Stimulated activated CD8-positive, alpha-beta memory T cell treated with anti-CD3 and anti-CD28 coated beads, Interleukin-2, amount 100 ng/mL, for 48 hours (primary cell): ENCODE data around the gene ELMO1.

ENCODE experiments used
- DNase-seq, 2 donors: peaks; one replicate each; pipeline ENCODE4 v3.0.0-alpha.2; 2020; ENCODE audit warnings: low read depth in 2 of 2

The ELMO1 gene

DNA sequence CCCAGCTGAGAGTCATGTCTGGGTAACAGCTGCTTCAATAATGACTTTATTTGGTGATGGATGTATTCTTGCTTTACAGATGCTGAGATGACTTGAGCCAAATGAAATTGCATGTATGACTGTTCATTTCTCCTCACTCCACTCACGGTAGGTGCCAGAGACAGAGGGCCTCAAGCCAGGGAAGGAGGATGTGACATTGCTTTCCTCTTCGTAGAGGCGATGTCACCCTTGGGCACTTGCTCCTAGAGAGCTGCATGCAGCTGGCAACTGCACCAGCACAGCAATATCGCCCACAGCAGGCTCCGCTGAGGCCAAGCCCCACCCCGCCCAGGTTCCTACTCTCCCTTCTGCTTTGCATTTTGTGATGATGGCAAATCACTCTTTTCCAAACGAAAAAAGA is 607.8 kb downstream of the ELMO1 start:
- no peak for DNase-seq

DNA sequence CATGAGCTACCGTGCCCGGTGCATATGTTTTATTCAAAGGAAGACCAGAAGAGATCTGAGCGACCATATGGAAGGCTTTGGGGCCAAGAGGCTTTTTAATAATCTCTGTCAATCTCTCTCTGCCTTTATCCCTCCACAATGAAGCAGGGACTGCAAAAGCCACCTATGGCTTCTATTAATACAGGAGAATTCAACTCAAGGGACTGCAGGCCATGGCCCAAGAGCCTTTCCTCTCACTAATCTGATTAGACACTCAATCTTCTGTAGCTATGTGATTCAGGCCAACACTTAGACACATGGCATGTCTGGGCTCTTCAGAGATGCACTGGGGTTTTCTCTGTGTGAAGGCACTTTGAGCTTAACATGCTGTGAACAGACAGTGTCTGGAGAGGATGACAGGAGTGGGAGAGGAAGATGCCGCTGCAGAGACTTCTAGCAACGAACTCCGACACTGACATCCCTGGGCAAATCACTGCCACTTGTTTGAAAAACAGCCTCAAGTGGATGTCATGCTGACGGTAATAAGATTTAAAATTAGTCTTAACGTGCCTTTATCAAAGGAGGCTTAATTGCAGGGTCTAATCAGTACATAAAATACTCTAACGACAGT is 609.9 kb downstream of the ELMO1 start:
- DNase-seq = no peak

GRCh38 chr7:36831049-36831448 is 617.6 kb downstream of the ELMO1 start:
- no peak for DNase-seq

- no peak for DNase-seq
Measured at GRCh38 chr7:36827726-36828703, 620.6 kb downstream of the ELMO1 start.

- no peak for DNase-seq
Measured at GRCh38 chr7:36825501-36825900, 623.2 kb downstream of the ELMO1 start.

- DNase-seq = no peak
Measured at GRCh38 chr7:36823353-36823752, 625.3 kb downstream of the ELMO1 start.

- no peak for DNase-seq
Measured at GRCh38 chr7:36821617-36822016, 627.0 kb downstream of the ELMO1 start.

- DNase-seq = no peak
Measured at GRCh38 chr7:36820527-36821170, 628.0 kb downstream of the ELMO1 start.

DNA sequence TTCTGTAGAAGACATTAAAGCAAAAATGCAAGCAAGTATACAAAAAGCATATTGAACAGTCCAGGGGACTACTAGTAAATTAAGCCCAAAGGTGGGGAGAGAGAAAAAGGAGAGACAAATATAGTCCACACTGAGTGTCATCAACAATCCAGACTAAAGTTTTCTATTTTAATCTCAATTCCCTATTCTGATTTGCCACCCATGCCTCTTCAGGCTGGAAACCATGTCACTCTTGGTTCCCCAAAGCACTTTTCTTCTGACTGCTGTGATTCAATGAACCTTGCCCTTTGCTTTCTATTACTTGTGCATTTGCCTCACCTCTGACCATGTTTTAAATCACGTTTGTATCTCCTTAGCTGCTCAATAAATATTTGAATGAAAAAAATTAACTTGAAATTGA is 629.0 kb downstream of the ELMO1 start:
- DNase-seq = no peak

- DNase-seq = no peak
Measured at GRCh38 chr7:36814311-36814710, 634.4 kb downstream of the ELMO1 start.

DNA sequence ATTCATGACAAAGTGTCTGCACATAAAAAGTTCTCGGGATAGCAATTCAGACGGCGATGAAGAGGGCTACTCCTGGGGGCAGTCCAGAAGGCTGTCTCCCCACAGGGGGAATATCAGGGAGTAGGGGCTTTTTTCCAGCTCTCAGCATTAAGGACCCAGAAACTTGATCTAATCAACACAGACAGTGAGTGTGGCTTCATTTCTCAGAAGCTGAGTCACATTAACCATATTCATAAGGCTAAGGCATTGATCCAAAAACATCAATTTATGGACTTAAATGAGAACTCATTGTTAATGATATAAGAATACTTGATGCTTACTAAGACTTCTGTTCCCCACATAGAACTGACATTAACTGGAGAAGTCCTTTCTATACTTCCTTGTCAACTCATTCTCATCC is 636.9 kb downstream of the ELMO1 start:
- no peak for DNase-seq

DNA sequence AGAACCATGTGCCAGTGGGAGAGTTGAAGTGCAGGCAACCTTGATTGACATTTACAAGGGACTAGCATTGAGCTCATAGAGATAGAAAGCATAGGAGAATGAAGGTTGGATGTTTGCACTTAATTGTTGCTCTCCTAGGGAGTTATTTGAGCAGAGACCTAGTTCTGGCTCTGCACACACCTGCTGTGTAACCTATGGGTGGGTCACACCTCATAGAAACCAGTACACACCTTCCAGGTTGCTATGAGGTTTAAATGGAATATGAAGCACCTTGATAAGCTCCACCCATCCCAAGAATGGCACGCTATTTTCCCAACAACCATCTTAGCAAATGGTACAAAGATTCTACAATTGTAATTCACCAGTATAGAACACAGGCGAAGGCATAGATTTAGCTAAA is 638.2 kb downstream of the ELMO1 start:
- DNase-seq = no peak

DNA sequence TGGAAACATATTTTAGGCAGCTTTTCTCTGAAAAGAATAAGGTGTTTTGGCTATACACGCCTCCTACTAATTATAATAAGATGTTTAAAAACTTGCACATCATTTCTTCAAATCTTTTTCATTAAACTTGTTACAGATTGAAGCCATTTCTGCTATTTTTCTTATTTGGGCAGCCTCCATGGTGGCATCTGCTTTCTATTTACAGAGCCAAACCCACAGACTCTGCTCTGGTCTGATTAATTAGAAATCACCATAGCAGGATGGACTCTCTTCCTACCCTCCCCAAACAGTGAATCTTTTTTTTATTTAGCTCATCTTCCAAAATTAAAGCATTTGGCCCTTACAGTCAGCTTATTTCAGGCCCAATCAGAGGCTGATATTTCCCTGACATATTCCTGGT is 638.6 kb downstream of the ELMO1 start:
- no peak for DNase-seq

- DNase-seq = no peak
Measured at GRCh38 chr7:36809510-36809909, 639.2 kb downstream of the ELMO1 start.

DNA sequence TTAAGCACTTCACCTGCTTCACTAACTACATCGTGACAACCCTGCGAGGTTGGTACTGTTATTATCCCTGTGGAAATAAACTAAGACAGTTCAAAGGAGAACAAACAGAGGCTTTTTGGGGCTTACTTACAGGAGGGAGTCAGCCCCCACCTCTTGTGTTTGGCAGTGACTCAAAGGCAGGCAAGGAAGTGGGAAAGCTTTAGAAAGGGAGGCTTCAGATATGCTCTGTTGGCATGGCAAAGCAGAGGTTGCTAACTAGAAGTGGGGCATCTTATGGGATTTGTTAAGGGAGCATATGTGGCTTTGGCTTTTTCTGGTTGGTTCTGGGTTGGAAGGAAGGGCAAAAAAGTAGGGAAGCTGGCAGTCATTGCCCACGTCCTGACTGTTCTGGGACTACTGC is 639.6 kb downstream of the ELMO1 start:
- no peak for DNase-seq

GRCh38 chr7:36806891-36807290 is 641.8 kb downstream of the ELMO1 start:
- no peak for DNase-seq
